Measurements from ENCODE around the gene RTCB.

RTCB gene

GRCh38 chr22:32339190-32340012 lies 72.6 kb downstream of the RTCB start:
- DNase-seq (ENCODE audit: low read depth), result no peak

DNA sequence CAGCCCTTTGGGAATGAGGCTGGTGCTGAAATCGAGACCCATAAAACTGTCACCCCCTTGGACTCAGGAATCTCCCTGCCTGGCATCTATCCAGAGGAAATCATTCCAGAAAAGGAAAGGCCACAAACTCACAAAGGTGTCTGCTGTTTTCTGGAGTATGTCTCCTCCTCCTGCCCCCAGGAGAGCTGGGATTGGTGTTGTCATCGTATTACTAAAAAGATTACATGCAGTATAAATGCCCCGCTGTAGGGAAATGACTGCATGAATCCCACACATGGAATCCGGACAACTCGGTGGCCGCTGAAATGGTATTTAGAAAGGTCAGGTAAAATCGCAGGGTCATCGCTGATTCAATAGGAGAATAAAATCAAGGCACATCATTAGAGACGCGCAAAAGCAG lies 73.3 kb downstream of the RTCB start:
- no peak for DNase-seq (ENCODE audit: low read depth)

Measured in GM04503 (cell line).